ENCODE results near the gene PDRG1. TPM values are rescaled to one million over a fixed set of nuclear protein-coding genes. Genes with fewer than 3 reads are reported as not detected.
A peak's percentile ranks its signal among the peaks of the same experiment; 100 is the strongest.

PDRG1 gene
- polyA plus RNA-seq, 2 of the 4 experiments (the other 2 are of a cell fraction), result 20.7 to 25.2 TPM

DNA sequence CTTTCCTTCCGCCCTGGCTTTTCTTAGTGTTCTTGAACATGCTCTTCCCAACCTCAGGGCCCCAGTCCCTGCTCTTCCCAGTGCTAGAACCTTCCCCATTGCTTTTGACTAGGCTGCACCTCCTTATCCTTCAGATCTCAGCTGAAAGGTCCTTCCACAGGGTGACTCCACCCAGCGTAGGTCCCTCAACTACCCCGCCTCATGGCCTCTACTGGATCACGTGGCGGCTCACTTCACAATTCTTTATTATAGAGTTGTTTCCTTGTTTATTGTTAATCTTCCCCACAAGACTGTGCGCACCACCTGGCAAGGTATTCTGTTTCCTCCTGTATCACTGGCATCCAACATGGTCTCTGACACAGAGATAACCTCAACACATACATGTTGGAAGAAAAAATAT, 50.2 kb downstream of the PDRG1 start:
- FAIRE-seq, result no peak
- Histone ChIP-seq H3K4me3 (no peak overlapping the region), H3K27ac (no peak overlapping the region), H3K9me3 (no peaks in the 10 kb centered on the region), H3K4me1 (no peaks in the 10 kb centered on the region), H3K4me2 (no peak overlapping the region)
- POLR2A ChIA-PET, result no interaction called here
- ATAC-seq, result 0 out of 6 replicates have a peak, but pooled peaks of 1 of the 2 experiments have one; percentile 19
- no peak for DNase-seq (ENCODE audit: low read depth in 1 of 2, low spot score in 1 of 2)
- CTCF ChIA-PET, result no interaction called here
- WGBS (ENCODE audit: missing lambda C conversion rate), result 73% methylated on average over 6 of the region's 6 CpGs
- TF ChIP-seq REST (IDR thresholded peaks at IDR 0.05) (no peak), CBX2 (IDR thresholded peaks at IDR 0.05; ENCODE audit: borderline replicate concordance, low read depth) (no peak), CHD4 (IDR thresholded peaks at IDR 0.05; ENCODE audit: borderline replicate concordance) (no peak), PHF8 (IDR thresholded peaks at IDR 0.05; ENCODE audit: borderline replicate concordance, low read depth) (no peak), GATA3 (IDR thresholded peaks at IDR 0.05; ENCODE audit: borderline replicate concordance) (no peak), CHD2 (IDR thresholded peaks at IDR 0.05; ENCODE audit: low read length, partially characterized antibody) (no peak)
- TF ChIP-seq, protein P1, sequence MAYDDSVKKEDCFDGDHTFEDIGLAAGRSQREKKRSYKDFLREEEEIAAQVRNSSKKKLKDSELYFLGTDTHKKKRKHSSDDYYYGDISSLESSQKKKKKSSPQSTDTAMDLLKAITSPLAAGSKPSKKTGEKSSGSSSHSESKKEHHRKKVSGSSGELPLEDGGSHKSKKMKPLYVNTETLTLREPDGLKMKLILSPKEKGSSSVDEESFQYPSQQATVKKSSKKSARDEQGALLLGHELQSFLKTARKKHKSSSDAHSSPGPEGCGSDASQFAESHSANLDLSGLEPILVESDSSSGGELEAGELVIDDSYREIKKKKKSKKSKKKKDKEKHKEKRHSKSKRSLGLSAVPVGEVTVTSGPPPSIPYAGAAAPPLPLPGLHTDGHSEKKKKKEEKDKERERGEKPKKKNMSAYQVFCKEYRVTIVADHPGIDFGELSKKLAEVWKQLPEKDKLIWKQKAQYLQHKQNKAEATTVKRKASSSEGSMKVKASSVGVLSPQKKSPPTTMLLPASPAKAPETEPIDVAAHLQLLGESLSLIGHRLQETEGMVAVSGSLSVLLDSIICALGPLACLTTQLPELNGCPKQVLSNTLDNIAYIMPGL (CRISPR knock-in tag; IDR thresholded peaks at IDR 0.05; ENCODE audit: borderline replicate concordance), result no peak

DNA sequence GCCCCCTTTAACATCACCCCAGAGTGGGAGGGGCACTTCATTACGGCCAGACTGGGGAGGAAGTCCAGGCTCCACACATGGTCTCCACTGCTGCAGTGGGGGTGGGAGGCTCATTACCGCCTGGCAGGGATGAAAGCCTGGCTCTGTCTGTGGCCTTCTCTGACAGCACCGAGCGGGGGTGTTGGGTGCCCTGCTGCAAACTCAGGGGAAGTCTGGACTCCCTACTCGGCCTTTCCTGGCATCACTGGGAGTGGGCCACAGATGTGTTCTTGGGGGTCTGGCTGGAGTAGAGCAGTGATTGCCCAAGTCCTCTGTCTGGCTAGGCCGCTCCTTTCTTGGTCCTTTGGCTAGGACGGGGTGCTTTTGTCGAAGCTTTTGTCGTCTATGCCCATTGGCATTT, 54.3 kb downstream of the PDRG1 start:
- Histone ChIP-seq H3K4me2 (no peak overlapping the region), H3K9me3 (no peaks in the 10 kb centered on the region), H3K4me3 (no peak overlapping the region), H3K4me1 (no peaks in the 10 kb centered on the region), H3K27ac (no peak overlapping the region)
- FAIRE-seq (no peak), ATAC-seq (no peak), DNase-seq (ENCODE audit: low read depth in 1 of 2, low spot score in 1 of 2) (no peak)
- 79% methylated on average over 9 of the region's 9 CpGs for WGBS (ENCODE audit: missing lambda C conversion rate)
- TF ChIP-seq FOSB (CRISPR knock-in tag; IDR thresholded peaks at IDR 0.05) (no peak), CEBPB (IDR thresholded peaks at IDR 0.05) (no peak), HOXA7 (CRISPR knock-in tag; IDR thresholded peaks at IDR 0.05) (no peak)
- CTCF ChIA-PET, result interaction anchor here (0.7 to 1.3 kb wide), 3 partner anchors 8 to 74 kb away, joined by 3 read pairs; no protein-coding TSS in a partner anchor
- POLR2A ChIA-PET, result no interaction called here

GRCh38 chr20:31896049-31896448, 55.8 kb downstream of the PDRG1 start:
- DNase-seq (ENCODE audit: low read depth in 1 of 2, low spot score in 1 of 2) (no peak), FAIRE-seq (no peak), ATAC-seq (no peak)
- no peak overlapping the region for H3K4me3 ChIP-seq
- H3K9me3 ChIP-seq, result no peaks in the 10 kb centered on the region
- TF ChIP-seq KDM1A (IDR thresholded peaks at IDR 0.05; ENCODE audit: low read depth), result no peak
- TF ChIP-seq BCL3 (IDR thresholded peaks at IDR 0.05), result no peak
- TF ChIP-seq, protein P2, sequence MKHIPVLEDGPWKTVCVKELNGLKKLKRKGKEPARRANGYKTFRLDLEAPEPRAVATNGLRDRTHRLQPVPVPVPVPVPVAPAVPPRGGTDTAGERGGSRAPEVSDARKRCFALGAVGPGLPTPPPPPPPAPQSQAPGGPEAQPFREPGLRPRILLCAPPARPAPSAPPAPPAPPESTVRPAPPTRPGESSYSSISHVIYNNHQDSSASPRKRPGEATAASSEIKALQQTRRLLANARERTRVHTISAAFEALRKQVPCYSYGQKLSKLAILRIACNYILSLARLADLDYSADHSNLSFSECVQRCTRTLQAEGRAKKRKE (CRISPR knock-in tag; IDR thresholded peaks at IDR 0.05; ENCODE audit: low read depth), result no peak
- no peak for TF ChIP-seq RARB (CRISPR knock-in tag; IDR thresholded peaks at IDR 0.05)
- TF ChIP-seq CHD2 (IDR thresholded peaks at IDR 0.05; ENCODE audit: low read length, partially characterized antibody), result no peak
- no peak for TF ChIP-seq HES2 (IDR thresholded peaks at IDR 0.05)
- TF ChIP-seq NFE2L2 (conservative IDR thresholded peaks at IDR 0.05; ENCODE audit: low read length), result no peak
- TF ChIP-seq, protein P3, sequence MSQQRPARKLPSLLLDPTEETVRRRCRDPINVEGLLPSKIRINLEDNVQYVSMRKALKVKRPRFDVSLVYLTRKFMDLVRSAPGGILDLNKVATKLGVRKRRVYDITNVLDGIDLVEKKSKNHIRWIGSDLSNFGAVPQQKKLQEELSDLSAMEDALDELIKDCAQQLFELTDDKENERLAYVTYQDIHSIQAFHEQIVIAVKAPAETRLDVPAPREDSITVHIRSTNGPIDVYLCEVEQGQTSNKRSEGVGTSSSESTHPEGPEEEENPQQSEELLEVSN (IDR thresholded peaks at IDR 0.05; ENCODE audit: borderline replicate concordance, low read depth), result no peak
- TF ChIP-seq FOXS1 (CRISPR knock-in tag; IDR thresholded peaks at IDR 0.05), result no peak
- TF ChIP-seq POLR2A (IDR thresholded peaks at IDR 0.05; ENCODE audit: low read length), result no peak
- TF ChIP-seq POLR2AphosphoS2 (conservative IDR thresholded peaks at IDR 0.05; ENCODE audit: low read length), result no peak
- no peak overlapping the region for H3K27ac ChIP-seq
- ChIA-PET POLR2A (no interaction called here), CTCF (interaction anchor here (1.1 to 1.9 kb wide), 3 partner anchors 15 to 135 kb away, joined by 3 to 5 read pairs (median 4); no protein-coding TSS in a partner anchor)
- no peaks in the 10 kb centered on the region for H3K4me1 ChIP-seq
- H3K4me2 ChIP-seq, result no peak overlapping the region
- 73% methylated on average over 9 of the region's 9 CpGs for WGBS (ENCODE audit: missing lambda C conversion rate)
